Ishikawa (cell line): ENCODE measurements around the gene CHST12.

Experiments
- CEBPB ChIP-seq: IDR thresholded peaks from 2 replicates; pipeline ENCODE4 v1.6.1; 2012
- CREB1 ChIP-seq: IDR thresholded peaks from 2 replicates; pipeline ENCODE4 v1.6.1; 2012; ENCODE audit warnings: low read depth
- EGR1 ChIP-seq: IDR thresholded peaks from 2 replicates; pipeline ENCODE4 v1.6.1; 2012
- EP300 ChIP-seq: IDR thresholded peaks from 2 replicates; pipeline ENCODE4 v1.6.1; 2012; ENCODE audit warnings: borderline replicate concordance
- MAX ChIP-seq: IDR thresholded peaks from 2 replicates; pipeline ENCODE4 v1.6.1; 2012
- RAD21 ChIP-seq: IDR thresholded peaks from 2 replicates; pipeline ENCODE4 v1.6.1; 2012; ENCODE audit warnings: low read depth

GRCh38 chr7:2435146-2435545 lies 31.7 kb downstream of the CHST12 start:
- TF ChIP-seq MAX (no peak), EGR1 (no peak), RAD21 (no peak), EP300 (no peak), CEBPB (no peak), CREB1 (no peak)
